SU-DHL-6 (cell line): ENCODE data around the gene CA12.

Experiments
- H2AFZ ChIP-seq: fragments of 200-600 bp; sonication (generic); 2 replicates; pipeline ENCODE4 v1.6.1; 2014; ENCODE audit warnings: low read depth, mild to moderate bottlenecking, moderate library complexity, mixed read lengths, antibody characterized with exemption, low read length; ENCODE audit not compliant: severe bottlenecking
- H3F3A ChIP-seq: fragments of 200-600 bp; shearing (Covaris generic); 2 replicates; pipeline ENCODE4 v1.6.0; 2016; ENCODE audit warnings: antibody characterized with exemption, mild to moderate bottlenecking; ENCODE audit not compliant: insufficient read depth
- H3K27ac ChIP-seq: fragments of 200-600 bp; sonication (generic); 2 replicates; pipeline ENCODE4 v1.5.1; 2016; ENCODE audit warnings: low read depth, mild to moderate bottlenecking, low read length, moderate library complexity, mixed read lengths
- H3K27me3 ChIP-seq: fragments of 200-600 bp; sonication (generic), shearing (Covaris generic); 2 replicates; pipeline ENCODE4 v1.6.0; 2014; ENCODE audit warnings: mild to moderate bottlenecking, low read length
- H3K36me3 ChIP-seq: fragments of 200-600 bp; sonication (generic); 2 replicates; pipeline ENCODE4 v1.6.1; 2014; ENCODE audit warnings: mild to moderate bottlenecking, low read length, mixed read lengths
- H3K4me2 ChIP-seq: fragments of 300-600, 200-600 bp; shearing (Covaris generic), sonication (generic); 2 replicates; pipeline ENCODE4 v1.6.0; 2014; ENCODE audit warnings: low read length, low read depth, mild to moderate bottlenecking; ENCODE audit not compliant: poor library complexity, severe bottlenecking
- H3K4me3 ChIP-seq: fragments of 200-600 bp; sonication (generic); 2 replicates; pipeline ENCODE4 v1.5.1; 2014; ENCODE audit warnings: antibody characterized with exemption, low read length, mild to moderate bottlenecking, mixed read lengths; ENCODE audit not compliant: insufficient read depth, poor library complexity, severe bottlenecking
- H3K79me2 ChIP-seq: fragments of 200-600 bp; sonication (generic); 2 replicates; pipeline ENCODE4 v1.6.1; 2014; ENCODE audit warnings: mild to moderate bottlenecking, low read length, moderate library complexity; ENCODE audit not compliant: insufficient read depth
- H3K9ac ChIP-seq: fragments of 200-600 bp; sonication (generic); 2 replicates; pipeline ENCODE4 v1.7.0; 2014; ENCODE audit warnings: mild to moderate bottlenecking, low read length
- H3K9me2 ChIP-seq: fragments of 200-600 bp; sonication (generic); replicated peaks from 2 replicates; pipeline ENCODE4 v1.6.1; 2014; ENCODE audit warnings: low read length; ENCODE audit not compliant: insufficient read depth
- H3K9me3 ChIP-seq: fragments of 200-600 bp; sonication (generic); 2 replicates; pipeline ENCODE4 v1.6.1; 2014; ENCODE audit warnings: low read length, mixed read lengths; ENCODE audit not compliant: insufficient read depth
- H4K20me1 ChIP-seq: fragments of 200-600 bp; sonication (generic); 2 replicates; pipeline ENCODE4 v1.6.1; 2014; ENCODE audit warnings: low read depth, mild to moderate bottlenecking, antibody characterized with exemption, low read length, moderate library complexity, mixed read lengths
- CTCF ChIP-seq: fragments of 200-600 bp; sonication (generic); IDR thresholded peaks from one replicate; pipeline ENCODE4 v1.5.1; 2017; ENCODE audit warnings: antibody characterized with exemption, mild to moderate bottlenecking, low read length, moderate library complexity; ENCODE audit not compliant: insufficient read depth, poor library complexity, severe bottlenecking
- EZH2phosphoT487 ChIP-seq: fragments of 200-600 bp; sonication (generic), shearing (Covaris generic); conservative IDR thresholded peaks from 2 replicates; pipeline ENCODE4 v1.6.1; 2018; ENCODE audit warnings: mild to moderate bottlenecking, antibody characterized with exemption, low read length, moderate library complexity, mixed read lengths

The CA12 gene

GRCh38 chr15:63353887-63354286 lies 27.8 kb downstream of the CA12 start:
- no peak overlapping the region for H3K27ac ChIP-seq
- no peak overlapping the region for H3K4me2 ChIP-seq
- no peaks in the 10 kb centered on the region for H3K36me3 ChIP-seq

GRCh38 chr15:63353261-63353660 lies 28.4 kb downstream of the CA12 start:
- Histone ChIP-seq H3K36me3 (no peaks in the 10 kb centered on the region), H3K79me2 (no peaks in the 10 kb centered on the region), H3K27me3 (no peaks in the 10 kb centered on the region), H3K9ac (no peak overlapping the region), H4K20me1 (no peaks in the 10 kb centered on the region), H3K4me2 (no peak overlapping the region), H3K9me3 (no peaks in the 10 kb centered on the region), H3K27ac (no peak overlapping the region), H3F3A (no peaks in the 10 kb centered on the region), H3K4me3 (no peak overlapping the region), H2AFZ (no peak overlapping the region), H3K9me2 (no peaks in the 10 kb centered on the region)
- TF ChIP-seq CTCF: no peak

More at GRCh38 chr15:63353887-63354286, 27.8 kb downstream of the CA12 start:
- Histone ChIP-seq H3K9me2 (no peaks in the 10 kb centered on the region), H3K9me3 (no peaks in the 10 kb centered on the region), H3K27me3 (no peaks in the 10 kb centered on the region), H3F3A (no peaks in the 10 kb centered on the region), H4K20me1 (no peaks in the 10 kb centered on the region), H2AFZ (no peak overlapping the region), H3K4me3 (no peak overlapping the region), H3K79me2 (no peaks in the 10 kb centered on the region), H3K9ac (no peak overlapping the region)
- no peak for TF ChIP-seq CTCF
- no peak for TF ChIP-seq EZH2phosphoT487

- Histone ChIP-seq H3K4me2 (no peak overlapping the region), H3F3A (no peaks in the 10 kb centered on the region), H3K27ac (no peak overlapping the region), H2AFZ (no peak overlapping the region), H3K36me3 (no peaks in the 10 kb centered on the region), H3K79me2 (no peaks in the 10 kb centered on the region), H3K9ac (no peak overlapping the region), H3K9me2 (no peaks in the 10 kb centered on the region), H3K27me3 (no peaks in the 10 kb centered on the region), H4K20me1 (no peaks in the 10 kb centered on the region), H3K9me3 (no peaks in the 10 kb centered on the region), H3K4me3 (no peak overlapping the region)
- no peak for TF ChIP-seq EZH2phosphoT487
- no peak for TF ChIP-seq CTCF
Measured at GRCh38 chr15:63352808-63353207, 28.8 kb downstream of the CA12 start.

GRCh38 chr15:63351170-63351569 lies 30.5 kb downstream of the CA12 start:
- no peaks in the 10 kb centered on the region for H3K9me2 ChIP-seq
- H3K36me3 ChIP-seq: no peaks in the 10 kb centered on the region
- no peaks in the 10 kb centered on the region for H3K27me3 ChIP-seq
- no peak overlapping the region for H3K9ac ChIP-seq
- no peak for TF ChIP-seq CTCF
- no peak for TF ChIP-seq EZH2phosphoT487
- H3K9me3 ChIP-seq: no peaks in the 10 kb centered on the region
- H2AFZ ChIP-seq: no peak overlapping the region
- H3K4me3 ChIP-seq: no peak overlapping the region
- H3K4me2 ChIP-seq: no peak overlapping the region
- no peaks in the 10 kb centered on the region for H4K20me1 ChIP-seq
- no peaks in the 10 kb centered on the region for H3K79me2 ChIP-seq
- no peaks in the 10 kb centered on the region for H3F3A ChIP-seq
- H3K27ac ChIP-seq: no peak overlapping the region
